G401.6 (cell line): ENCODE data around the gene CIRBP.
"Not testable (repeated sequence)": the region's sequence is repeated elsewhere in the genome, so short reads cannot be mapped to it uniquely, and the experiment has no call there.

Experiments used
- FAIRE-seq: peaks from 2 replicates; lab custom pipeline; 2012; peaks lifted over from hg19 to GRCh38; lab: Jason Lieb, UNC

Gene CIRBP

DNA sequence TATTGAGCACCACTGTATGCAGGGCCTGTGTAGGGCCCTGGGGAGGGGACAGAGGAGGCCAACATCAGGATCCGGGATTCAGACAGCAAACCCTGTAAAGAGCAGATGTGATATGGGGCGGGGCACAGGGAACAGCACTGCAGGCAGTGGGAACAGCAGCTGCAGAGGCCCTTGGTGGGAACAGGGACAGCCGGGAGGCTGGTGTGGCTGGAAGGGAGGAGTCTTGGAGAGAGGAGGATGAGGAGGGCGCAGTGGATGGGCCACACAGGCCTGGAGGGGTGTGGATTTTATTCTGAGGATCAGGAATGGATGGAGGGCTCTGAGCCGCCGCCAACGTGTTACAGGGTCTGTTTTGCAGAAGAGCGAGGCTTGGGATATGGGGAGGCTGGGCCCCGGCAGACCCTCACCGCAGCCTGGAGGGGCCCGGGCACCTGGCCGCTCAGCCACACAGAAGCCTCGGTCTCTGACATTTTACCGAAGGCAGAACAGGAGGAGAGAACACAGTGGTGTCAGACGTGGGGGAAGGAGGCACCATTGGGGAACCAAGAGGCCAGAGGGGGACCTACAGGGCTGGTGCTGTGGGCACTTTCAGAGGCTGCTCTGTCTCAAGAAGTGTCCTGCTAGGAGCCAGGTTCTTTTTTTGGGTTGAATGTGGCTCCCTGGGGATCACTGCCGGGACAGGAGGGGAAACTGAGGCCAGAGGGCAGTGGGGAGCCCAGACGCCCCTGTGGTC is 23.5 kb downstream of the CIRBP start:
- FAIRE-seq = no peak

DNA sequence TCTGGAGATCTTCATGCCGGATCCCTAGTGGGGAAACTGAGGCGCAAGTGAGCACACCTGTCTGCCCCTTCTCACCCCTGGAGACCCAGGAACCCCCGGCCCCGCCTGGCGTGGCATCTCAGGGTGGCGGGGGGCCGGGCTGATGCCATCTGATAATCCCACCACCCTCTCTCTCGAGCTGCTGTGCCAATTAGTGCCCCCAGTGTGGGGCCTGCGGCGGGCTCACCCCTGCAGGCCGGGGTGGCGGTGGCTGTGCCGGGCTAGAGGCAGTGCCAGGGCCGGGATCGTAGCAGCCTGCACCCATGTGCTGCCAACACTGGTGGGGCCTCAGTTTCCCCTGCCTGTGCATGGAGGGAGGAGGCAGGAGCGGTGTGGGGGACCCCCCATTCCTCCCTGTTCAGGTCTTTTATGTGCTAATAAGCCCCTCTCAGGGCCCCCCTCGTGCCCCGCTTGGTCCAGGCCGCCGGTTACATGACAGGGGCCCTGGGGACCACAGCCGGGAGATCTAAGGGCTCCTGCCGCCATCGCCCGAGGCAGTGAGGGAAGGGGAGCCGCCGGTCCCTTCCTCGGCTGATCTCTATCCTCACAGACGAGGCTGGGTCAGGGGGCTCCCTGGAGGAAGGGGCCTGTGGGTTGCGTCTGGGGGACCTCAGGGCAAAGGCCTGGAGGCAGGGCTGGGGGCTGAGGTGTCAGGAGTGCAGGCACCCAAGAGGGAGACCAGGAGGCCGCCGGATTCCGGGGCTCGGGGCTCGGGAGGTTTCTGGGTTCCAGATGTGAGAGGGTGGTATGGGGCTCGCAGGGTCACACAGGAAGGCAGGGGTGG is 24.9 kb downstream of the CIRBP start:
- no peak for FAIRE-seq

GRCh38 chr19:1294688-1295087 is 25.6 kb downstream of the CIRBP start:
- FAIRE-seq = no peak

- FAIRE-seq = no peak
Measured at GRCh38 chr19:1295169-1296012, 26.3 kb downstream of the CIRBP start.

GRCh38 chr19:1296078-1296477 is 26.9 kb downstream of the CIRBP start:
- FAIRE-seq = no peak

- no peak for FAIRE-seq
Measured at GRCh38 chr19:1296575-1297271, 27.6 kb downstream of the CIRBP start.

GRCh38 chr19:1298235-1298634 is 29.1 kb downstream of the CIRBP start:
- no peak for FAIRE-seq

DNA sequence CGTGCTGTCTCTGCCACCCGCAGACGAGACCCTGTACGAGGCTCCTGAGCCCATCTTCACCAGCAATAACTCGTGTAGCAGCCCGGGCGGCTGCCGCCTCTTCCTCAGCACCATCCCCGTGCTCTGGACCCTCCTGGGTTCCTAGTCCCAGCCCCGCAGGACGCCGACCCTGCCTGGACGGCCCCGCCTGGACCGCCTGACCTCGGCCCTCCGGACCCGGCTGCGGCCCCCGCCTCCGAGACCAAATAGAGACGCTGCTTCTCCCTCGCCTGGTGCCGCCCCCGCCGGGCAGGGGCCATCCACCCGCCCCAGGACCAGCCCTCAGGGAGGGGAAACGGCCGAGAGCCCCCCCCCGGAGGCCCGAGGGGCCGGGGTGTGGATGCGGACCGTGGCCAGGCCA is 30.7 kb downstream of the CIRBP start:
- no peak for FAIRE-seq

GRCh38 chr19:1300744-1301490 is 31.8 kb downstream of the CIRBP start:
- no peak for FAIRE-seq

- FAIRE-seq = no peak
Measured at GRCh38 chr19:1302533-1303239, 33.6 kb downstream of the CIRBP start.

DNA sequence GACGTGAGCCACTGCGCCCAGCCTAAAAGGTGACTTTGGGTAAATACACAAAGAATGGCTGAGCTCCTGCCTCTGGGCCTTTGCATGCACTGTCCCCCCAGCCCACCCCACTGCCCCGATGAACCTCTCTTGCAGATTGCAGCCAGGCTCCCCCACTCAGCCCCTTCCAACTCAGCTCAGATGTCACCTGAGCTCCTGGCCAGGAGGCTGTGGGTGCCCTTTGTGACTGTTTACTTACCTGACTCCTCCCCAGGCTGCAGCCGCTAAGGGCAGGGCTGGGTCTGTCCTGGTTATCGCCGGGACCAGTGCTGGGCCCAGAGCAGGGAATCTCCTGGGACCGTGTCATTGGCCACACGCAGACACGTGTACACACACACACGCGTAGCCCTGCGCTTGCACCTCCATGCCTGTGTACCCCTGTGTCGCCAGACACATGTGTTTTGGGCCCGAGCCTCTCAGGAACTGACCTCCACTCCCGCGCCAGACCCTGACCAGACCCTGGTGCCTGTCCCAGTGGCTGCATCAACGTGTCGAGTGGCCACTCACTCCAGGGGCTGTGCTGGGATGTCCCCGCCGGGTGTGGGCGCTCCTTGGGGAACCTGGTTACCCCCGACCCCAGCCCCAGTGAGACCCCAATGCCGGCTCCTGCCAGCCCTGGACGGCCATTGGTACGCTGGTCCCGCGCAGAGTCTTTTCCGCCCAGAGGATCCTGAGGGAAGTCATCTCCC is 35.2 kb downstream of the CIRBP start:
- FAIRE-seq = no peak

- FAIRE-seq = not testable (repeated sequence)
Measured at GRCh38 chr19:1305354-1305753, 36.2 kb downstream of the CIRBP start.

GRCh38 chr19:1307320-1307719 is 38.2 kb downstream of the CIRBP start:
- no peak for FAIRE-seq

DNA sequence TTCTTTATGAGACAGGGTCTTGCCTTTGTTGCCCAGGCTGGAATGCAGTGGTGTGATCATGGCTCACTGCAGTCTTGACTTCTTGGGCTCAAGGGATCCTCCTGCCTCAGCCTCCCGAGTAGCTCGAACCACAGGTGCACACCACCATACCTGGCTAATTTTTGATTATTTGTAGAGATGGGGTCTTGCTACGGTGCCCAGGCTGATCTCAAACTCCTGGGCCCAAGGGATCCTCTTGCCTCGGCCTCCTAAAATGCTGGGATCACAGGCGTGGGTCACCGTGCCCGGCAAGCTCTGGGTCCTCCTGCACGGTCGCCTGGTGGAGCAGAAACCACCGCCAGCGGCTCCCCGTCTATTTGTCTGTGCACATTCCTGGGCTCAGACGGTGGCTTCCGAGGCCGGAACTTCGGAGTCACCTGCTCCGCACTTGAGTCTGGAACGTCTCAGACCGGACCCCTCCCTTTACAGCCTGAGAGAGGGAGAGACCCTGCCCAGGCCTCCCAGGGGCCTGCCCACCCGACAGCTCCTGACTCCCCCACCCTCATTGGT is 38.7 kb downstream of the CIRBP start:
- no peak for FAIRE-seq

DNA sequence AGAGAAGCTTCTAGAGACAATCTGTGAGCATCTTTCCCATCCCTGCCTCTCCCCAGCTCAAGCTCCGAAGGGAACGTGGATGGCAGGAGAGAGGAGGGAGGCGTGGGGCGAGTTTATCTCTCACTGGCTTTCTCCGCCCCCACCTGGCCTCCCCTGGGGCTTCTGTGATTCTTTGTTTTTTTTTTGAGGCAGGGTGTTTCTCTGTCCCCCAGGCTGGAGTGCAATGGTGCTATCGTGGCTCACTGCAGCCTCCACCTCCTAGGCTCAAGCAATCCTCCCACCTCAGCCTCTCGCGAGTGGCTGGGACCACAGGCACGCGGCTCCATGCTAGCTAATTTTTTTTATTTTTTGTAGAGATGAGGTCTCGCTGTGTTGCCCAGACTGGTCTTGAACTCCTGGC is 39.6 kb downstream of the CIRBP start:
- FAIRE-seq = no peak

GRCh38 chr19:1309977-1310852 is 41.1 kb downstream of the CIRBP start:
- FAIRE-seq = no peak

DNA sequence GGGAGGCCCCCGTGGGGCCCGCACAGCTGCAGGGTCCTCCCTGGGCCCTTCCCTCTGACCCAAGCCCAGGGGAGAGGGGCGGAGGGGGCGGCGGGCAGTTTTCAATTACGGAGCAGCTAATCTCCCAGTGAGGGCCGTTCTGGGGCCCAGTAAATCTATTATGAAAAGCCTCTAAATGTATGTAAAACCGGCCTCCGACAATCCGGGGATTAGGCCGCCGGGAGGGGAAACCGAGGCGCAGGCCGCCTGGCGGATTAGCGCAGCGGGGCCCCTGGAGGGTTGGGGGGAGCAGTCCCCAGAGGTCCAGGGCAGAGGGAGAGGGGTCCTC is 41.7 kb downstream of the CIRBP start:
- FAIRE-seq = no peak

GRCh38 chr19:1311543-1312091 is 42.5 kb downstream of the CIRBP start:
- FAIRE-seq = no peak
